VCaP (cell line): ENCODE results near the gene ABCC3.

ENCODE experiments used
- H3K27ac ChIP-seq: fragments of 450-650 bp; 2 replicates; pipeline ENCODE4 v1.5.1; 2017
- TF ChIP-seq, protein P1 (sequence below): fragments of 450-650 bp; conservative IDR thresholded peaks from 2 replicates; pipeline ENCODE4 v1.5.1; 2017; ENCODE audit warnings: mild to moderate bottlenecking, moderate library complexity

Gene ABCC3

DNA sequence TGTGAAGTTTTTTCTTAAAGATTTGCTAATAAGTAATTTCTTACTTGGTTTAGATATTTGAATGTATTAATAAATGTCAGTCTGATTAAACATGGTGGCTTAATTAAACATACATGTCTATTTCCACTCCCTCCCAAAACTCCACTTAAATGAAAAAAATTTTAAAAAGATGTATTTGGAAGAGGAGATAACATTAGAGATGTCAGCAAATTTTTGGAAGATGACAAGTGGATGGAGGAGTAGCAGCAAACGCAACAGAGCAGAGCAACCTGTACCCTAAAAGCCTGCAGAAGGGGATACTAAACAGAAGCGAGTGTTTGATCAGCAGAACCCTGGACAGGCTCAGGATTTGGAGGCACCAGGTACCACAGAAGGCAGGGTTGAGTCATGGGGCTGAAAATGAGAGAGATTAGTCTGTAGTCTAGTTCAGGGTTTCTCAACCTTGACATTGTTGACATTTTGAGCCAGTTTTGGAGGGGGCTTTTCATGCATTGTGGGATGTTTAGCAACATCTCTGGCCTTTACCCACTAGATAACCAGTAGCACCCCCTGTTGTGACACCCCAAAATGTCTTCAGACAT, 102.5 kb downstream of the ABCC3 start:
- TF ChIP-seq, protein P1, sequence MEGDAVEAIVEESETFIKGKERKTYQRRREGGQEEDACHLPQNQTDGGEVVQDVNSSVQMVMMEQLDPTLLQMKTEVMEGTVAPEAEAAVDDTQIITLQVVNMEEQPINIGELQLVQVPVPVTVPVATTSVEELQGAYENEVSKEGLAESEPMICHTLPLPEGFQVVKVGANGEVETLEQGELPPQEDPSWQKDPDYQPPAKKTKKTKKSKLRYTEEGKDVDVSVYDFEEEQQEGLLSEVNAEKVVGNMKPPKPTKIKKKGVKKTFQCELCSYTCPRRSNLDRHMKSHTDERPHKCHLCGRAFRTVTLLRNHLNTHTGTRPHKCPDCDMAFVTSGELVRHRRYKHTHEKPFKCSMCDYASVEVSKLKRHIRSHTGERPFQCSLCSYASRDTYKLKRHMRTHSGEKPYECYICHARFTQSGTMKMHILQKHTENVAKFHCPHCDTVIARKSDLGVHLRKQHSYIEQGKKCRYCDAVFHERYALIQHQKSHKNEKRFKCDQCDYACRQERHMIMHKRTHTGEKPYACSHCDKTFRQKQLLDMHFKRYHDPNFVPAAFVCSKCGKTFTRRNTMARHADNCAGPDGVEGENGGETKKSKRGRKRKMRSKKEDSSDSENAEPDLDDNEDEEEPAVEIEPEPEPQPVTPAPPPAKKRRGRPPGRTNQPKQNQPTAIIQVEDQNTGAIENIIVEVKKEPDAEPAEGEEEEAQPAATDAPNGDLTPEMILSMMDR, result no peak
- no peak overlapping the region for H3K27ac ChIP-seq

DNA sequence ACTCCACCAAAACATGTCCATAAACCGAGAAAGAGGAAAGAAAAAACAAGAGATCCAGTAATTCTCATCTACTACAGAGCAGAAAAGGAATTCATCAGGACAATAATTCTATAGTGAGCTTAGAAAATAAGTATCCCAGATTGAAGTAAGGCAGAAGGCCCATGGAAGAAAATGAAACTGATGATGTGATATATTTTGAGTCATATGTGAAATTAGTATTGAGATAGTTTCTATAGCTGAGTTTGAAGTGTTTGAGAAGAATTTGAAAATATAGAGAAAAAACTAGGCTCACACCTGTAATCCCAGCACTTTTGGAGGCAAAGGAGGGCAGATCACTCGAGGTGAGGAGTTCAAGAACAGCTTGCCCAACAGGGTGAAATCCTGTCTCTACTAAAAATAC, 104.4 kb downstream of the ABCC3 start:
- TF ChIP-seq, protein P1, result no peak
- H3K27ac ChIP-seq, result no peak overlapping the region
